ENCODE data around the gene MAGI2. TPM values are rescaled to one million over a fixed set of nuclear protein-coding genes. Genes with fewer than 3 reads are reported as not detected.

Gene MAGI2
- total RNA-seq, 1 donor from 2014 or later, result 6.9 TPM

DNA sequence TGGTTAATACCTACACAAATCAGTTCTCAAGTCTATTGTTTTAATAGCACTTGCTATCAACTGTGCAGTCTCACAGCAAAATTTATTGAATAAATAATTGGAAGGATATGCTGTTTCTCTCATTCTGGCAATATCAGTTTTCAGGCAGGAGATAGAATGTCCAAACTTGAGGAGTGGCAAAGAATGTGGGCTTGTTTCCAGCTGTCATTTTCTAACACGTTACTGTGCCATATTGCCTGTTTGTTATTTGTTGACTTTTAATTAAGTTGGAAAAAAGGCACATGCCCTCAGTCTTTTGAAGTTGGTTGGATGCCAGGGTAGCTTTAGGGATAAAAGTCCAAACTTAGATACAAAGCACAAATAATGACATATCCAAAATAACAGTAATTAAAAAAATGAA is 52.2 kb downstream of the MAGI2 start:
- no peak for TF ChIP-seq CTCF (IDR thresholded peaks at IDR 0.05)
- TF ChIP-seq POLR2AphosphoS5 (IDR thresholded peaks at IDR 0.05; ENCODE audit: insufficient read depth in 1 of 2, low read depth in 1 of 2), result no peak
- TF ChIP-seq POLR2A (IDR thresholded peaks at IDR 0.05), result no peak
- Histone ChIP-seq H3K9me3 (no peaks in the 10 kb centered on the region), H3K27ac (no peak overlapping the region), H3K36me3 (no peaks in the 10 kb centered on the region), H3K4me3 (no peak overlapping the region), H3K27me3 (no peaks in the 10 kb centered on the region), H3K4me1 (no peaks in the 10 kb centered on the region)
- intact Hi-C loops (cut with DNase I), result no loop called here
- DNase-seq (ENCODE audit: extremely low spot score in 2 of 2), result no peak

DNA sequence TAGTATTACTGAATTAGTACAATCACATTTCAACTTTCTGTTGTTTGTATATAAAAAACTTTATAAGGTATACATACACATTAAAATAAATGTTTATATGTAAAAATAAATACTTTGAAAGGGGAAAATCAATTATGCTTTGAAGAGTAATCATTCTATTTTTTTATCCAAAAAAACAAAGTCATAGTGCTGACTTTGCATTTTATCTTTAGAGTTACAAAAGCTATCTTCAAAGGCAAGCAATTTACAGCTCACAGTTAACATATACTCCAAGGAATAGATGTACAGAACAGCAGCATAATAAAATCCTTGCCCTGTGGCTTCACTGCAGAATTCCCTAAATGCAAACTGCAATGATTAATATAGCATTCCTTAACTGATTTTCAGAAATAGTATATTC is 53.2 kb downstream of the MAGI2 start:
- no peaks in the 10 kb centered on the region for H3K4me1 ChIP-seq

DNA sequence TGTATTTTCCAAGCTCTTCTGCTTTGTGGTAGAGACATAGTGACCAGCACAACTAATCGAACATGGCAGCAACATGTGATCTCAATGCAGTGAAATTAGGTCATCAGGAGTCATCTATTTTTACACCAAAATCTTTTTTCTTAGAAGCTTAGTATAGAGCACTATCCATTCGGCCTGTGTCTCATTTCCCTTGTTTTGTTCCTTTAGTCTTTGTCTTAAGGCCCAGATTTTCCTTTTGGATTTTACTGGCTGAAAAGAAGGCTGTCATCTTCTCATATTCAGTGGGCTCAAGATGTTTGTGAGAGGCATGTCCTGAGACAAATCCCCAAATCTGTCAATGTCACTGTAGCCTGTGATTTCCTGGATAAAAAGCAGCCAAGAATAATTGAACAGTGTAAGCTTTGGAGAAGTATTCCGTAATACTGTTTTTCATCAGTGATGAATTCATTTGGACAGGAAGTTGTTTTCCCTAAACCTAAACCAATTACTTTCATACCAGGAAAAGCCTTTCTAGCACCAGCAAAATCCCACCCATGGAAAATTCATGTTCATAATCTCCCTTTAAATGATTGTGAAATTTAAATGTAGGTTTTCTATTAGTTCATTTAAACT is 55.2 kb downstream of the MAGI2 start:
- TF ChIP-seq CTCF (IDR thresholded peaks at IDR 0.05) (no peak), POLR2AphosphoS5 (IDR thresholded peaks at IDR 0.05; ENCODE audit: insufficient read depth in 1 of 2, low read depth in 1 of 2) (no peak), POLR2A (IDR thresholded peaks at IDR 0.05) (no peak)
- Histone ChIP-seq H3K4me1 (no peaks in the 10 kb centered on the region), H3K4me3 (no peak overlapping the region), H3K27me3 (no peaks in the 10 kb centered on the region), H3K27ac (no peak overlapping the region), H3K36me3 (no peaks in the 10 kb centered on the region), H3K9me3 (no peaks in the 10 kb centered on the region)
- intact Hi-C loops (cut with DNase I), result no loop called here
- DNase-seq (ENCODE audit: extremely low spot score in 2 of 2), result no peak

More for the DNA sequence above, 53.2 kb downstream of the MAGI2 start:
- Histone ChIP-seq H3K4me3 (no peak overlapping the region), H3K27ac (no peak overlapping the region), H3K36me3 (no peaks in the 10 kb centered on the region), H3K27me3 (no peaks in the 10 kb centered on the region), H3K9me3 (no peaks in the 10 kb centered on the region)
- intact Hi-C loops (cut with DNase I), result no loop called here
- no peak for DNase-seq (ENCODE audit: extremely low spot score in 2 of 2)
- TF ChIP-seq CTCF (IDR thresholded peaks at IDR 0.05) (no peak), POLR2A (IDR thresholded peaks at IDR 0.05) (no peak), POLR2AphosphoS5 (IDR thresholded peaks at IDR 0.05; ENCODE audit: insufficient read depth in 1 of 2, low read depth in 1 of 2) (no peak)

DNA sequence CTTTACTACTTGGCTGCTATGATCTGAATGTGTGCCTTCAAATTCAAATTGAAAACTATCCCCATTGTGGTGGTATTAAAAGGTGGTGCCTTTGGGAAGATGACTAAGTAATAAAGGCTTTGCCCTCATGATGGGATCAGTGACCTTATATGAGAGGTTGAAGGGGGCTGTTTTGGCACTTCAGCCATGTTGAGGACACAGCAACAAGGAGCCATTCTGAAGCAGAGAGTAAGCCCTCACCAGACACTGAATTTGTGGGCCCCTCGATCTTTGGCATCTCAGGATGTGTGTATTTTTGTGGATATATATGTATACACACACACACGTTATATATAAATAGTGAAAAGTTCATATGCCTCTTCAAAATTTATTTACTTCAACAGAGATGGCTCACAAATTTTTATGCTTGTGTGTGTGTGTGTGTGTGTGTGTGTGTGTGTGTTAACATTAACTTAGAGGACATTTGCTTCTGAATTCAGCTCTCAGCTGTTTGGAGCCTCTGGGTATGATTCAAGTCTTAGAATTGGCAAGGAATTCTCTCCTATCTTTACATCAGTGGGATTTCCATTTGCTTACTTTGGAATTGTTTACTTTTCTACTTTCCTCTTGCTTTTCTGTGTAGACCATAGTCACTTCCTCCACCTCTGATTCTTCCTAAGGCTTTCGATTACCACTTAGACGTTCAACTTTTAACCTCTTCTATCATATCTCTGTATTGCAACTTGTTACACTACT is 66.6 kb downstream of the MAGI2 start:
- no peak for DNase-seq (ENCODE audit: extremely low spot score in 2 of 2)
- no peaks in the 10 kb centered on the region for H3K27me3 ChIP-seq
- no peak overlapping the region for H3K27ac ChIP-seq
- H3K4me3 ChIP-seq, result no peak overlapping the region
- H3K9me3 ChIP-seq, result no peaks in the 10 kb centered on the region
- no peak for TF ChIP-seq CTCF (IDR thresholded peaks at IDR 0.05)
- no peak for TF ChIP-seq POLR2A (IDR thresholded peaks at IDR 0.05)
- TF ChIP-seq POLR2AphosphoS5 (IDR thresholded peaks at IDR 0.05; ENCODE audit: insufficient read depth in 1 of 2, low read depth in 1 of 2), result no peak
- no peaks in the 10 kb centered on the region for H3K4me1 ChIP-seq
- intact Hi-C loops (cut with DNase I), result no loop called here
- H3K36me3 ChIP-seq, result no peaks in the 10 kb centered on the region

GRCh38 chr7:79381921-79382320 is 71.5 kb downstream of the MAGI2 start:
- no peak for DNase-seq (ENCODE audit: extremely low spot score in 2 of 2)
- intact Hi-C loops (cut with DNase I), result no loop called here
- H3K9me3 ChIP-seq, result no peaks in the 10 kb centered on the region
- H3K36me3 ChIP-seq, result no peaks in the 10 kb centered on the region
- no peaks in the 10 kb centered on the region for H3K27me3 ChIP-seq
- H3K4me3 ChIP-seq, result no peak overlapping the region
- TF ChIP-seq CTCF (IDR thresholded peaks at IDR 0.05) (no peak), POLR2A (IDR thresholded peaks at IDR 0.05) (no peak), POLR2AphosphoS5 (IDR thresholded peaks at IDR 0.05; ENCODE audit: insufficient read depth in 1 of 2, low read depth in 1 of 2) (no peak)
- no peaks in the 10 kb centered on the region for H3K4me1 ChIP-seq
- no peak overlapping the region for H3K27ac ChIP-seq
